B cell (primary cell): ENCODE data around the gene ZNF580. TPM values are rescaled to one million over a fixed set of nuclear protein-coding genes. Genes with fewer than 3 reads are reported as not detected.

ENCODE experiments used
- ATAC-seq: fragments of 200-7000 bp; cut with Tn5 transposase; one replicate; pipeline ENCODE4 v1.10.0; 2021; ENCODE audit warnings: low read depth, mild to moderate bottlenecking, moderate number of reproducible peaks, moderate library complexity
- CTCF ChIA-PET: fragments of 350-600 bp; sonication (Branson Sonifier 250); formaldehyde crosslinking; loops from one replicate; lab custom pipeline; 2021; ENCODE audit warnings: antibody characterized with exemption, inconsistent platforms; lab: Charles Lee
- POLR2A ChIA-PET: fragments of 350-600 bp; sonication (Branson Sonifier 250); formaldehyde crosslinking; loops from one replicate; lab custom pipeline; 2021; ENCODE audit warnings: antibody characterized with exemption; lab: Charles Lee
- DNase-seq: peaks from one replicate; pipeline ENCODE4 v3.0.0; 2013
- H2AFZ ChIP-seq: 2 replicates; pipeline ENCODE4 v1.6.1; 2012; ENCODE audit warnings: mild to moderate bottlenecking, low read depth, low read length; ENCODE audit not compliant: insufficient read depth, poor library complexity, severe bottlenecking
- H3K27ac ChIP-seq, 2 donors: 1 replicate in 1 of 2; 2 replicates in 1 of 2; pipeline ENCODE4 v1.5.1; 2012 to 2013; ENCODE audit warnings: low read length in 2 of 2, mild to moderate bottlenecking in 2 of 2, moderate library complexity in 1 of 2
- H3K27me3 ChIP-seq, 4 experiments: fragments of 200-600 bp in 1 of 4; sonication (generic) in 1 of 4; replicated peaks in 1 of 4; 1 replicate in 2 of 4; 2 replicates in 2 of 4; pipeline versions ENCODE4 v1.6.1 to v1.7.0; 2013 to 2016; ENCODE audit warnings: low read length in 3 of 4, mild to moderate bottlenecking in 2 of 4, mixed read lengths in 1 of 4, moderate library complexity in 1 of 4; ENCODE audit not compliant: insufficient read depth in 4 of 4, control insufficient read depth in 3 of 4; ENCODE audit errors: control extremely low read depth in 1 of 4
- H3K36me3 ChIP-seq, 2 experiments: replicated peaks in 1 of 2; 1 replicate in 1 of 2; 2 replicates in 1 of 2; pipeline versions ENCODE4 v1.6.1 to v1.7.1; 2013; ENCODE audit warnings: low read length in 1 of 2; ENCODE audit not compliant: insufficient read depth in 2 of 2, control insufficient read depth in 1 of 2; ENCODE audit errors: control extremely low read depth in 1 of 2, extremely low read depth in 1 of 2
- H3K4me1 ChIP-seq, 2 donors: fragments of 200-600 bp in 1 of 2; sonication (generic) in 1 of 2; 1 replicate in 1 of 2; 2 replicates in 1 of 2; pipeline versions ENCODE4 v1.5.1 to v1.6.1; 2013 to 2017; ENCODE audit warnings: low read length in 2 of 2; ENCODE audit not compliant: control insufficient read depth in 2 of 2, insufficient read depth in 2 of 2
- H3K4me2 ChIP-seq: replicated peaks from 2 replicates; pipeline ENCODE3; 2012; ENCODE audit warnings: mild to moderate bottlenecking, low read depth, low read length; ENCODE audit not compliant: poor library complexity, severe bottlenecking
- H3K4me3 ChIP-seq, 5 experiments: fragments of 200-600 bp in 1 of 5; sonication (generic) in 1 of 5; 1 replicate in 3 of 5; 2 replicates in 2 of 5; pipeline versions ENCODE4 v1.5.1 to v1.7.0; 2011 to 2016; ENCODE audit warnings: low read length in 4 of 5, mild to moderate bottlenecking in 4 of 5, low read depth in 2 of 5, control low read depth in 1 of 5, moderate library complexity in 1 of 5; ENCODE audit not compliant: insufficient read depth in 1 of 5; ENCODE audit errors: control extremely low read depth in 1 of 5, extremely low read depth in 1 of 5
- H3K79me2 ChIP-seq: fragments of 200-600 bp; sonication (generic); one replicate; pipeline ENCODE4 v1.6.0; 2016; ENCODE audit warnings: low read length; ENCODE audit not compliant: control insufficient read depth, insufficient read depth
- H3K9ac ChIP-seq: fragments of 200-600 bp; sonication (generic); 2 replicates; pipeline ENCODE4 v1.6.1; 2017; ENCODE audit warnings: mild to moderate bottlenecking, low read length, moderate library complexity
- H3K9me3 ChIP-seq, 3 donors: one replicate each; pipeline versions ENCODE4 v1.6.1 to v1.7.1; 2013; ENCODE audit warnings: low read length in 2 of 3; ENCODE audit not compliant: control insufficient read depth in 2 of 3, insufficient read depth in 1 of 3; ENCODE audit errors: control extremely low read depth in 1 of 3
- H4K20me1 ChIP-seq: 2 replicates; pipeline ENCODE4 v1.6.0; 2012; ENCODE audit warnings: mild to moderate bottlenecking, low read length; ENCODE audit not compliant: insufficient read depth, control insufficient read depth, poor library complexity, severe bottlenecking
- H3K27ac Mint-ChIP-seq: one replicate; pipeline ENCODE4 v1.8.0; 2021; ENCODE audit warnings: mixed read lengths
- H3K27me3 Mint-ChIP-seq: one replicate; pipeline ENCODE4 v1.8.0; 2021; ENCODE audit warnings: mixed read lengths
- H3K4me1 Mint-ChIP-seq: one replicate; pipeline ENCODE4 v1.8.0; 2021; ENCODE audit warnings: mixed read lengths
- H3K4me3 Mint-ChIP-seq: one replicate; pipeline ENCODE4 v1.8.0; 2021; ENCODE audit warnings: mixed read lengths
- H3K9me3 Mint-ChIP-seq: one replicate; pipeline ENCODE4 v1.8.0; 2022; ENCODE audit warnings: mixed read lengths; ENCODE audit not compliant: insufficient read depth
- EZH2 ChIP-seq: IDR thresholded peaks from 2 replicates; pipeline ENCODE4 v1.6.1; 2012; ENCODE audit warnings: borderline replicate concordance, low read depth, mild to moderate bottlenecking, moderate library complexity, low read length; ENCODE audit not compliant: insufficient read depth, poor library complexity, severe bottlenecking
- WGBS: methylation state at CpG from one replicate; pipeline ENCODE4 v1.1.5; 2013; ENCODE audit warnings: missing lambda C conversion rate; ENCODE audit not compliant: insufficient coverage; 5-methylcytosine and 5-hydroxymethylcytosine counted together
- intact Hi-C: fragments of 100-400 bp; cut with micrococcal nuclease; formaldehyde crosslinking; loops from one replicate; pipeline ENCODE4 v1.10.0; 2022
- polyA plus RNA-seq: library from polyadenylated mRNA; depleted of rRNA; stranded (reverse); fragments of >200 nt; gene quantifications from 2 replicates; pipeline ENCODE4 v1.2.3, GENCODE V29; 2012
- total RNA-seq, 2 donors: library from RNA; stranded (reverse); fragments of 120-200 nt in 1 of 2; gene quantifications; 1 replicate in 1 of 2; 2 replicates in 1 of 2; pipeline versions ENCODE4 v1.2.3 to v1.2.4, GENCODE V29; 2013 to 2022
- TF ChIP-seq, protein P1 (sequence below): fragments of 200-600 bp; IDR thresholded peaks from one replicate; pipeline ENCODE4 v1.8.0; 2022; ENCODE audit warnings: antibody characterized with exemption, mild to moderate bottlenecking

The ZNF580 gene
- total and polyA plus RNA-seq, 2 donors (not counting 1 experiment from before 2014, with no cell fraction given) = 69.8 to 101 TPM

DNA sequence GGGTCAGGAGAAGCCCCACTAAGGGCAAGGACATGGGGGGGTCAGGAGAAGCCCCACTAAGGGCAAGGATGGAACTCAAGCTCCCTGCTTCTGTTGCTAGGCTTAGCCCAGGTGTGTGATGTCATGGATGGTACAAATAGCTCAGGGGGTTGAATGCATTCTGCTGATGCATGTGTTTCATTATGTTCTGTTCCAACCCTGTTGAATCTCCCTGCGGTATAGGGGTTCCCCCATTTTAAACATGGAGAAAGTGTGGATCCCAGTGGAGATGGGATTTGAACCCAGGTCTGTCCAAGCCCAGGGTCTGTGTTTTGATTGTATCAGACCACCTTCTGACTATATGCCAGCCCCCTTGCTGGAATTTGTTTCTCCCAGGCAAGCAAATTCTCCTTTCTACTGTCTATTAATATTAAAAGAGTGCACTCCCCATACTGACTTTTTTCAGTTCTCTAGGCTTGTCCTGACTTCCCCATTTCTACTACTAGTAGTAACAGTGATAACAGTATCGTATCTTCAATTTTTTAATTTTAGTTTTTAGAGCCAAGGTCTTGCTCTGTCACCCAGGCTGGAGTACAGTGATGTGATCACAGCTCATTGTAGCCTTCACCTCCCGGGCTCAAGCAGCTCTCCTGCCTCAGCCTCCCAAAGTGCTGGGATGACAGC, 28.7 kb upstream of the ZNF580 start:
- peak overlapping the region; percentile 20 for H3K4me2 ChIP-seq
- Mint-ChIP-seq H3K27ac (peak overlapping the region; percentile 18), H3K4me3 (no peak overlapping the region), H3K9me3 (no peaks in the 10 kb centered on the region), H3K27me3 (no peaks in the 10 kb centered on the region), H3K4me1 (peaks cover 48% of the 10 kb centered on the region)
- peaks cover 64% of the 10 kb centered on the region for H3K79me2 ChIP-seq
- H2AFZ ChIP-seq = no peak overlapping the region
- peaks cover 14 to 18% of the 10 kb centered on the region in 2 donors for H3K4me1 ChIP-seq
- DNase-seq (peak; percentile 38), ATAC-seq (peak; percentile 54)
- WGBS = 46% methylated on average over 3 of the region's 3 CpGs
- TF ChIP-seq, protein P1, sequence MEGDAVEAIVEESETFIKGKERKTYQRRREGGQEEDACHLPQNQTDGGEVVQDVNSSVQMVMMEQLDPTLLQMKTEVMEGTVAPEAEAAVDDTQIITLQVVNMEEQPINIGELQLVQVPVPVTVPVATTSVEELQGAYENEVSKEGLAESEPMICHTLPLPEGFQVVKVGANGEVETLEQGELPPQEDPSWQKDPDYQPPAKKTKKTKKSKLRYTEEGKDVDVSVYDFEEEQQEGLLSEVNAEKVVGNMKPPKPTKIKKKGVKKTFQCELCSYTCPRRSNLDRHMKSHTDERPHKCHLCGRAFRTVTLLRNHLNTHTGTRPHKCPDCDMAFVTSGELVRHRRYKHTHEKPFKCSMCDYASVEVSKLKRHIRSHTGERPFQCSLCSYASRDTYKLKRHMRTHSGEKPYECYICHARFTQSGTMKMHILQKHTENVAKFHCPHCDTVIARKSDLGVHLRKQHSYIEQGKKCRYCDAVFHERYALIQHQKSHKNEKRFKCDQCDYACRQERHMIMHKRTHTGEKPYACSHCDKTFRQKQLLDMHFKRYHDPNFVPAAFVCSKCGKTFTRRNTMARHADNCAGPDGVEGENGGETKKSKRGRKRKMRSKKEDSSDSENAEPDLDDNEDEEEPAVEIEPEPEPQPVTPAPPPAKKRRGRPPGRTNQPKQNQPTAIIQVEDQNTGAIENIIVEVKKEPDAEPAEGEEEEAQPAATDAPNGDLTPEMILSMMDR = no peak
- TF ChIP-seq EZH2 = no peak
- ChIA-PET POLR2A (interaction anchor here (1.0 kb wide), 1 partner anchor 13 kb away, joined by 3 read pairs; the partner anchor contains the start of gene FIZ1), CTCF (interaction anchor here (0.6 to 4.9 kb wide), 2 partner anchors 20 to 96 kb away, joined by 3 to 21 read pairs; no protein-coding TSS in a partner anchor)
- peaks cover 0 to 23% of the 10 kb centered on the region in 2 experiments for H3K36me3 ChIP-seq
- H3K9me3 ChIP-seq = no peaks in the 10 kb centered on the region
- peak overlapping the region; percentile 58 to 70 for H3K27ac ChIP-seq
- intact Hi-C loops = no loop called here
- H3K9ac ChIP-seq = no peak overlapping the region
- peaks cover 40% of the 10 kb centered on the region for H4K20me1 ChIP-seq
- no peaks in the 10 kb centered on the region for H3K27me3 ChIP-seq
- H3K4me3 ChIP-seq = no peak overlapping the region

DNA sequence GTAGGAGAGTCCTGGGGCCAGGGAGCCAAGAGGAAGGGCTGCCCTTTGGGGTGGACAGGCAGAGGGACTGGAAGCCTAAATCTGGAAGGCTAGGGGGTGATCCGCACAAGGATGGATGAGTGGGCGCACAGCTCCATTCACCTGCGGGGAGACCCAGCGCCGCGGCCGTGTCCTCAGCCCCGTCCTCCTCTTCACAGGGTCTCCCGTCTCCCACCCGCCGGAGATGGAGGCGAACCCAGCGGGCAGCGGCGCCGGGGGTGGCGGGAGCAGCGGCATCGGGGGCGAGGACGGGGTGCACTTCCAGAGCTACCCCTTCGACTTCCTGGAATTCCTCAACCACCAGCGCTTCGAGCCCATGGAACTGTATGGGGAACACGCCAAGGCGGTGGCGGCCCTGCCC, 27.4 kb upstream of the ZNF580 start:
- peaks cover 0 to 25% of the 10 kb centered on the region in 2 experiments for H3K36me3 ChIP-seq

More for the DNA sequence above, 27.4 kb upstream of the ZNF580 start:
- ATAC-seq (no peak), DNase-seq (no peak)
- H3K4me3 ChIP-seq = no peak overlapping the region
- WGBS = 98% methylated on average over 16 of the region's 27 CpGs
- TF ChIP-seq, protein P1 = no peak
- TF ChIP-seq EZH2 = no peak
- no peaks in the 10 kb centered on the region for H3K27me3 Mint-ChIP-seq
- peak overlapping the region in 1 of 2 donors; percentile 70 for H3K27ac ChIP-seq
- H3K4me2 ChIP-seq = no peak overlapping the region
- intact Hi-C loops = no loop called here
- H4K20me1 ChIP-seq = peaks cover 40% of the 10 kb centered on the region
- H3K27ac Mint-ChIP-seq = no peak overlapping the region
- peaks cover 39% of the 10 kb centered on the region for H3K4me1 Mint-ChIP-seq
- H3K9ac ChIP-seq = no peak overlapping the region
- H2AFZ ChIP-seq = no peak overlapping the region
- H3K4me3 Mint-ChIP-seq = no peak overlapping the region
- no peaks in the 10 kb centered on the region for H3K9me3 ChIP-seq
- H3K27me3 ChIP-seq = no peaks in the 10 kb centered on the region
- H3K4me1 ChIP-seq = peaks cover 14 to 18% of the 10 kb centered on the region in 2 donors
- H3K79me2 ChIP-seq = peaks cover 59% of the 10 kb centered on the region
- H3K9me3 Mint-ChIP-seq = no peaks in the 10 kb centered on the region
- ChIA-PET CTCF (no interaction called here), POLR2A (interaction anchor here (0.8 kb wide), 1 partner anchor 11 kb away, joined by 5 read pairs; the partner anchor contains the start of gene ZNF784)
